Esophagus squamous epithelium (tissue), 5 donors: ENCODE data around the gene MEIS3. TPM values are rescaled to one million over a fixed set of nuclear protein-coding genes. Genes with fewer than 3 reads are reported as not detected.

ENCODE experiments used
- DNase-seq: peaks from one replicate; lab custom pipeline; 2025; lab: John Stamatoyannopoulos, UW
- H3K27ac ChIP-seq, 4 donors: fragments of 200-600 bp; sonication (generic); one replicate each; pipeline ENCODE4 v1.5.1; 2016 to 2019; ENCODE audit warnings: mild to moderate bottlenecking in 1 of 4
- H3K27me3 ChIP-seq, 4 donors: fragments of 200-600 bp; sonication (generic); 1 replicate in 3 of 4; 2 replicates in 1 of 4; pipeline versions ENCODE4 v1.5.1 to v1.6.0; 2017 to 2021; ENCODE audit warnings: antibody characterized with exemption in 1 of 4
- H3K36me3 ChIP-seq, 3 donors: fragments of 200-600 bp; sonication (generic); one replicate each; pipeline ENCODE4 v1.5.1; 2016 to 2019
- H3K4me1 ChIP-seq, 3 donors: fragments of 200-600 bp; sonication (generic); one replicate each; pipeline ENCODE4 v1.5.1; 2017 to 2019
- H3K4me3 ChIP-seq, 4 donors: fragments of 200-600 bp; sonication (generic); 1 replicate in 3 of 4; 2 replicates in 1 of 4; pipeline ENCODE4 v1.5.1; 2016 to 2019; ENCODE audit warnings: mild to moderate bottlenecking in 2 of 4, moderate library complexity in 1 of 4
- H3K9me3 ChIP-seq, 3 donors: fragments of 200-600 bp; sonication (generic); one replicate each; pipeline ENCODE4 v1.5.1; 2016 to 2019
- CTCF ChIP-seq, 6 experiments: fragments of 450-650 bp in 4 of 6; fragments of 200-600 bp in 2 of 6; sonication (generic) in 2 of 6; IDR thresholded peaks; one replicate each; pipeline ENCODE4 v1.5.1; 2016 to 2019; ENCODE audit warnings: antibody characterized with exemption in 6 of 6, mild to moderate bottlenecking in 4 of 6, moderate library complexity in 4 of 6
- POLR2A ChIP-seq, 4 donors: fragments of 450-650 bp; IDR thresholded peaks; one replicate each; pipeline ENCODE4 v1.6.1; 2017; ENCODE audit warnings: antibody characterized with exemption in 4 of 4, mild to moderate bottlenecking in 4 of 4, moderate library complexity in 3 of 4
- WGBS, 2 donors: methylation state at CpG; one replicate each; pipeline ENCODE4 v1.1.5; 2018; 5-methylcytosine and 5-hydroxymethylcytosine counted together
- intact Hi-C: fragments of 100-400 bp; cut with DNase I; formaldehyde crosslinking; loops from one replicate; pipeline ENCODE4 v1.15.0; 2022
- total RNA-seq, 4 donors: library from RNA; depleted of rRNA; stranded (reverse); fragments of >200 nt; gene quantifications; one replicate each; pipeline ENCODE4 v1.1.0, GENCODE V29; 2016
- donor health status: DM: yes; HTN: yes; CAD: no.

Gene MEIS3
- total RNA-seq, 4 donors from 2014 or later: 1.0 to 13.5 (median 3.9) TPM

DNA sequence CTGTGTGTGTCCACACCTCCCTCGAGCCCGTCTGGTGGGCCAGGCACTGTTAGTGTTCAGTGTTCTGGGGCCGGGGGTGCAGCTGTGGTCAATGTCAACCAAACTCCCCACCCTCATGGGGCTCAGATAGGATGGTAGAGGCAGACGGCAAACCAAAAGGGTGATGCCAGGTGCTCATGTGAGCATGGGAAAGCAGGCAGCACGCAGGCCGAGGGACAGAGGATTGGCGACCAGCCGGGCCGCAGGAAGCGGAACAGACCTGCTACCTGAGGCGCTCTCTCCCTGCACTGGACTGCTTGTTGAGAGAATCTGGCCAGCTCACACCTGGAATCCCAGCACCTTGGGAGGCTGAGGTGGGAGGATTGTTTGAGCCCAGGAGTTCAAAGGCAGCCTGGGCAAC lies 41.1 kb downstream of the MEIS3 start:
- no peak for TF ChIP-seq CTCF (IDR thresholded peaks at IDR 0.05)
- TF ChIP-seq POLR2A (IDR thresholded peaks at IDR 0.05): no peak
- no peaks in the 10 kb centered on the region for H3K27me3 ChIP-seq
- intact Hi-C loops: no loop called here
- no peaks in the 10 kb centered on the region for H3K4me1 ChIP-seq
- peaks cover 51 to 93% (median 65%) of the 10 kb centered on the region in 3 donors for H3K36me3 ChIP-seq
- DNase-seq: no peak
- no peaks in the 10 kb centered on the region for H3K9me3 ChIP-seq
- no peak overlapping the region for H3K27ac ChIP-seq
- 93 to 96% methylated on average over 4 to 6 of the region's 11 CpGs for WGBS, 2 donors
- H3K4me3 ChIP-seq: no peak overlapping the region

- H3K4me1 ChIP-seq: no peaks in the 10 kb centered on the region
- intact Hi-C loops: no loop called here
- H3K36me3 ChIP-seq: peaks cover 53 to 97% (median 70%) of the 10 kb centered on the region in 3 donors
- no peak for TF ChIP-seq CTCF (IDR thresholded peaks at IDR 0.05)
- TF ChIP-seq POLR2A (IDR thresholded peaks at IDR 0.05): no peak
- no peak for DNase-seq
- no peaks in the 10 kb centered on the region for H3K27me3 ChIP-seq
- H3K4me3 ChIP-seq: no peak overlapping the region
- WGBS, 2 donors: 86% methylated on average over 3 of the region's 12 CpGs; no CpG with 5 or more reads in 1 of the 2 donors
- no peaks in the 10 kb centered on the region for H3K9me3 ChIP-seq
- no peak overlapping the region for H3K27ac ChIP-seq
These were observed 41.5 kb downstream of the MEIS3 start for GRCh38 chr19:47377801-47378200.

DNA sequence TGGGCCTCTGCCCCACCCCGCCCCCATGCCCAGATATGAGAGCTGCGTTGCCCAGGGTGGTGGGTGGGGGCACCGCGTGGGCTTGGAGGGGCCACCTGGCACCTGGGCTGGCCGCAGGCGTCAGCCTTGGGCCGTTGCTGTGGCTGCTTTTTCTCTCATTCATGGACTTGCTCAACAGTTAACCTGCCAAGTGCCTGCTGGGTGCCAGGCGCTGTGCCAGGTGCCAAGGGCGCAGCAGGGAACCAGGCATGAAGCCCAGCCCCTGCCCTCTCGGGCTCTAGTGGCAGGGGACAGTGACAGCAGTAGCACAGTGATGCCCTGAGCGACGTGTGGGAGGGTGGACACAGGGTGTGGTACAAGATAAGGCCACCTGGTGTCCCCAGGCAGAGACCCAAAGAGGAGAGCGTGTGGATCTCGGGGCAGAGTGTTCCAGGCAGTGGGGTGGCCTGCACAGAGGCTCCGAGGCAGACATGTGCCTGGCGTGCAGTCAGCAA lies 42.1 kb downstream of the MEIS3 start:
- no peak for TF ChIP-seq POLR2A (IDR thresholded peaks at IDR 0.05)
- no peak for TF ChIP-seq CTCF (IDR thresholded peaks at IDR 0.05)
- WGBS, 2 donors: 60 to 92% methylated on average over 1 to 6 of the region's 16 CpGs
- Histone ChIP-seq H3K4me1 (no peaks in the 10 kb centered on the region), H3K9me3 (no peaks in the 10 kb centered on the region), H3K27me3 (no peaks in the 10 kb centered on the region), H3K4me3 (no peak overlapping the region), H3K27ac (no peak overlapping the region), H3K36me3 (peaks cover 55 to 100% (median 73%) of the 10 kb centered on the region in 3 donors)
- DNase-seq: no peak
- intact Hi-C loops: no loop called here

DNA sequence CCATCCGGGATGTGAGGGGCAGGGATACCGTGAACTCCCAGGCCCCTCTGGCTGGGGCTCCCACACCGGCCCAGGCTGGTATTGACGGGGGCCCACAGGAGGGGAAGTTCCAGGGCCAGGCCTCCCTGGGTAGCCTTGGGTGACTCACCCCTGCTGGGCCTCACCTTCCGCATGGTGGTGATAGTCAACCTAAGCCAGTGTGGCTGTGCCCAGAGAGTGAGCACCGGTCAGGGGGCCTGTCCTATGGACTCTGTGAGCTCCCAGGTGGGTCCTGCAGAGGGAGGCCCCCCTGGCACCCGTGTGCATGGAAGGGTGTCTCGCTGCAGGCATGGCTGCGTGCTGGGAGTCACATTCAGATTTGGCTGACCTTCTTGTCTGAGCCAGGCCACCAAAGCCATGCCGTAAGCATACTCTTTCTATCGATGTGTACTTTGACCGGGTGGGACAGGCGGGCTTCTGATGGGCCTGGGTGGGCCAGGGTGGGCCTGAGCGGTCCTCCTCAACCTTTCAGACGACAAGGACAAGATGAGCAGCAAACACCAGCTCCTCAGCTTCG lies 42.7 kb downstream of the MEIS3 start:
- no peak for TF ChIP-seq POLR2A (IDR thresholded peaks at IDR 0.05)
- TF ChIP-seq CTCF (IDR thresholded peaks at IDR 0.05): no peak
- DNase-seq: no peak
- Histone ChIP-seq H3K27ac (no peak overlapping the region), H3K4me3 (no peak overlapping the region), H3K27me3 (no peaks in the 10 kb centered on the region), H3K4me1 (no peaks in the 10 kb centered on the region), H3K9me3 (no peaks in the 10 kb centered on the region), H3K36me3 (peaks cover 51 to 100% (median 68%) of the 10 kb centered on the region in 3 donors)
- intact Hi-C loops: no loop called here
- 80 to 100% methylated on average over 2 to 3 of the region's 16 CpGs for WGBS, 2 donors

- Histone ChIP-seq H3K27me3 (no peaks in the 10 kb centered on the region), H3K27ac (no peak overlapping the region), H3K4me1 (no peaks in the 10 kb centered on the region), H3K9me3 (no peaks in the 10 kb centered on the region), H3K36me3 (peaks cover 43 to 100% (median 65%) of the 10 kb centered on the region in 3 donors), H3K4me3 (no peak overlapping the region)
- DNase-seq: no peak
- intact Hi-C loops: no loop called here
- TF ChIP-seq CTCF (IDR thresholded peaks at IDR 0.05) (no peak), POLR2A (IDR thresholded peaks at IDR 0.05) (no peak)
- 100% methylated on average over 1 to 2 of the region's 30 CpGs for WGBS, 2 donors
These were observed 43.4 kb downstream of the MEIS3 start for GRCh38 chr19:47375694-47376588.
